Astrocyte (in vitro differentiated cells and primary cell): ENCODE data around the gene TRIO. TPM values are rescaled to one million over a fixed set of nuclear protein-coding genes. Genes with fewer than 3 reads are reported as not detected.
A peak's percentile ranks its signal among the peaks of the same experiment; 100 is the strongest.

Experiments used
- DNase-seq: peaks from one replicate; pipeline ENCODE4 v3.0.0-alpha.2; 2010; ENCODE audit warnings: low read depth
- FAIRE-seq: peaks from 2 replicates; lab custom pipeline; 2011; peaks lifted over from hg19 to GRCh38; lab: Jason Lieb, UNC
- H2AFZ ChIP-seq: 2 replicates; pipeline ENCODE4 v1.6.0; 2012; ENCODE audit warnings: low read depth, low read length, inconsistent platforms
- H3K27ac ChIP-seq: 2 replicates; pipeline ENCODE4 v1.5.1; 2011; ENCODE audit warnings: low read depth, low read length, inconsistent platforms
- H3K27me3 ChIP-seq: 2 replicates; pipeline ENCODE4 v1.6.0; 2011; ENCODE audit warnings: low read length, inconsistent platforms; ENCODE audit not compliant: insufficient read depth
- H3K36me3 ChIP-seq: 2 replicates; pipeline ENCODE4 v1.5.1; 2011; ENCODE audit warnings: low read length, inconsistent platforms; ENCODE audit not compliant: insufficient read depth
- H3K4me1 ChIP-seq: 2 replicates; pipeline ENCODE4 v1.5.1; 2011; ENCODE audit warnings: low read length, inconsistent platforms; ENCODE audit not compliant: insufficient read depth
- H3K4me2 ChIP-seq: 2 replicates; pipeline ENCODE4 v1.6.0; 2012; ENCODE audit warnings: low read length, inconsistent platforms
- H3K4me3 ChIP-seq: 2 replicates; pipeline ENCODE4 v1.5.1; 2011; ENCODE audit warnings: low read depth, mild to moderate bottlenecking, low read length, inconsistent platforms; ENCODE audit not compliant: insufficient read depth
- H3K79me2 ChIP-seq: 2 replicates; pipeline ENCODE4 v1.6.0; 2012; ENCODE audit warnings: mild to moderate bottlenecking, low read length, inconsistent platforms; ENCODE audit not compliant: insufficient read depth
- H3K9ac ChIP-seq: 2 replicates; pipeline ENCODE4 v1.6.0; 2012; ENCODE audit warnings: mild to moderate bottlenecking, low read length, inconsistent platforms
- H3K9me3 ChIP-seq: 2 replicates; pipeline ENCODE4 v1.5.1; 2012; ENCODE audit warnings: low read depth, mild to moderate bottlenecking, low read length, inconsistent platforms; ENCODE audit not compliant: insufficient read depth
- H4K20me1 ChIP-seq: 2 replicates; pipeline ENCODE4 v1.6.0; 2012; ENCODE audit warnings: low read length, inconsistent platforms; ENCODE audit not compliant: insufficient read depth
- H3K27ac Mint-ChIP-seq: one replicate; pipeline ENCODE4 v1.8.0; 2021; ENCODE audit warnings: mild to moderate bottlenecking, mixed read lengths; ENCODE audit not compliant: unreplicated experiment
- H3K27me3 Mint-ChIP-seq: one replicate; pipeline ENCODE4 v1.8.0; 2021; ENCODE audit warnings: low read depth, mixed read lengths; ENCODE audit not compliant: unreplicated experiment
- H3K36me3 Mint-ChIP-seq: one replicate; pipeline ENCODE4 v1.8.0; 2021; ENCODE audit warnings: low read depth, mixed read lengths; ENCODE audit not compliant: unreplicated experiment
- H3K4me1 Mint-ChIP-seq: one replicate; pipeline ENCODE4 v1.8.0; 2021; ENCODE audit warnings: low read depth, mixed read lengths; ENCODE audit not compliant: unreplicated experiment
- H3K4me3 Mint-ChIP-seq: one replicate; pipeline ENCODE4 v1.8.0; 2021; ENCODE audit warnings: mild to moderate bottlenecking, moderate library complexity, mixed read lengths; ENCODE audit not compliant: unreplicated experiment
- H3K9me3 Mint-ChIP-seq: one replicate; pipeline ENCODE4 v1.8.0; 2021; ENCODE audit warnings: mild to moderate bottlenecking, mixed read lengths; ENCODE audit not compliant: unreplicated experiment
- EZH2 ChIP-seq: IDR thresholded peaks from 2 replicates; pipeline ENCODE4 v1.6.1; 2012; ENCODE audit warnings: mild to moderate bottlenecking, low read length, inconsistent platforms; ENCODE audit not compliant: insufficient read depth
- total RNA-seq: library from RNA; stranded (reverse); gene quantifications from 2 replicates; pipeline ENCODE4 v1.2.1, GENCODE V29; 2021
- TF ChIP-seq, protein P1 (sequence below): IDR thresholded peaks from 2 replicates; pipeline ENCODE4 v1.5.1; 2011; ENCODE audit warnings: low read depth, mild to moderate bottlenecking, inconsistent platforms, low read length, moderate library complexity; ENCODE audit not compliant: insufficient read depth

The TRIO gene
- total RNA-seq, 1 donor from 2014 or later, result 347 TPM

DNA sequence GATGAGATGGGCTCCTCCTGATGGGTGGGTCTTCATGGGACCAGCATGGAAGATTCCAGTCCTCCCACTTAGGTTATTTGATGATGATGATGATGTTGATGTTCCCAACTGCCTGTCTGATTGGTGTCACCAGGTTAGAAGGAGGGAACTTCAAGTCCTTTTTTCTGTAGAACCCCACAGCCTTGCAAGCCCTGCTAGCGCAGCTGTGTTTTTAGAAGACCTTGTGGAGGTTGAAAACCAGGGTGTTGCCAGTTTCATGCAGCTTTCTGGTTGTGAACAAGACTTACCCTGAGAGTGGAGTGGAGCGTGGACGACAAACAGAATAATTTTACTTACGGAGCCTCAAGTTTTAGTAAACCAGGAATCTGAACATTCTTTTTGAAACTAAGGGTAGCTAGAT lies 83.0 kb downstream of the TRIO start:
- Mint-ChIP-seq H3K36me3 (peaks cover 23% of the 10 kb centered on the region), H3K9me3 (no peaks in the 10 kb centered on the region), H3K4me1 (peaks cover 78% of the 10 kb centered on the region), H3K27me3 (no peaks in the 10 kb centered on the region), H3K27ac (peak overlapping the region; percentile 23), H3K4me3 (no peak overlapping the region)
- H3K4me1 ChIP-seq, result peaks cover 21% of the 10 kb centered on the region
- no peak overlapping the region for H3K9ac ChIP-seq
- H3K4me2 ChIP-seq, result no peak overlapping the region
- no peak for FAIRE-seq
- no peak overlapping the region for H2AFZ ChIP-seq
- no peaks in the 10 kb centered on the region for H3K27me3 ChIP-seq
- H3K36me3 ChIP-seq, result peaks cover 21% of the 10 kb centered on the region
- H3K4me3 ChIP-seq, result no peak overlapping the region
- DNase-seq, result no peak
- TF ChIP-seq, protein P1, sequence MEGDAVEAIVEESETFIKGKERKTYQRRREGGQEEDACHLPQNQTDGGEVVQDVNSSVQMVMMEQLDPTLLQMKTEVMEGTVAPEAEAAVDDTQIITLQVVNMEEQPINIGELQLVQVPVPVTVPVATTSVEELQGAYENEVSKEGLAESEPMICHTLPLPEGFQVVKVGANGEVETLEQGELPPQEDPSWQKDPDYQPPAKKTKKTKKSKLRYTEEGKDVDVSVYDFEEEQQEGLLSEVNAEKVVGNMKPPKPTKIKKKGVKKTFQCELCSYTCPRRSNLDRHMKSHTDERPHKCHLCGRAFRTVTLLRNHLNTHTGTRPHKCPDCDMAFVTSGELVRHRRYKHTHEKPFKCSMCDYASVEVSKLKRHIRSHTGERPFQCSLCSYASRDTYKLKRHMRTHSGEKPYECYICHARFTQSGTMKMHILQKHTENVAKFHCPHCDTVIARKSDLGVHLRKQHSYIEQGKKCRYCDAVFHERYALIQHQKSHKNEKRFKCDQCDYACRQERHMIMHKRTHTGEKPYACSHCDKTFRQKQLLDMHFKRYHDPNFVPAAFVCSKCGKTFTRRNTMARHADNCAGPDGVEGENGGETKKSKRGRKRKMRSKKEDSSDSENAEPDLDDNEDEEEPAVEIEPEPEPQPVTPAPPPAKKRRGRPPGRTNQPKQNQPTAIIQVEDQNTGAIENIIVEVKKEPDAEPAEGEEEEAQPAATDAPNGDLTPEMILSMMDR, result no peak
- TF ChIP-seq EZH2, result no peak
- H4K20me1 ChIP-seq, result peaks cover 93% of the 10 kb centered on the region
- peaks cover 100% of the 10 kb centered on the region for H3K79me2 ChIP-seq
- H3K9me3 ChIP-seq, result no peaks in the 10 kb centered on the region
- no peak overlapping the region for H3K27ac ChIP-seq

DNA sequence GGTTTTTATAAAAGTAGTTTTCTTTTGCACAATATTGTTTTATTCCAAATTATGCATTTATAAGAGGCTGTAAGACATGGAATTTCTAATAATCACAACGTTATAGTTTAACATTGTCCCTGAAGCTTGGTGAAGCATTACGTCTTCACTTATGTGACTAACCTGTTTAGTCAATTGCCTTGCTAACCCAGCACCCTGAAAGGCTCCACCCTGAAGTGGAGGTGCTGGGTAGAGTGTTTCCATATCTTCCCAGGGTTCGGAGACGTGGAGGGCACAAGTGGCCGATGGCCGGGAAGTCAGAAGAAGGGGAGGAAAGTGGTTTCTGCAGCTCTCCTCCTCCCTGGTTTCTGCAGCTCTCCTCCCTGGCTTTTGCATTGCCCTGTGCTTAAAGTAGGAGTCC lies 83.4 kb downstream of the TRIO start:
- Mint-ChIP-seq H3K4me3 (no peak overlapping the region), H3K4me1 (peaks cover 78% of the 10 kb centered on the region), H3K27ac (no peak overlapping the region), H3K27me3 (no peaks in the 10 kb centered on the region), H3K36me3 (peaks cover 19% of the 10 kb centered on the region), H3K9me3 (no peaks in the 10 kb centered on the region)
- no peak overlapping the region for H3K4me2 ChIP-seq
- H3K27me3 ChIP-seq, result no peaks in the 10 kb centered on the region
- no peak overlapping the region for H3K9ac ChIP-seq
- H3K4me1 ChIP-seq, result peaks cover 24% of the 10 kb centered on the region
- no peaks in the 10 kb centered on the region for H3K9me3 ChIP-seq
- H4K20me1 ChIP-seq, result peaks cover 93% of the 10 kb centered on the region
- DNase-seq (no peak), FAIRE-seq (no peak)
- no peak overlapping the region for H2AFZ ChIP-seq
- peaks cover 100% of the 10 kb centered on the region for H3K79me2 ChIP-seq
- TF ChIP-seq, protein P1, result no peak
- no peak for TF ChIP-seq EZH2
- H3K4me3 ChIP-seq, result no peak overlapping the region
- peaks cover 17% of the 10 kb centered on the region for H3K36me3 ChIP-seq
- H3K27ac ChIP-seq, result peak overlapping the region; percentile 2

DNA sequence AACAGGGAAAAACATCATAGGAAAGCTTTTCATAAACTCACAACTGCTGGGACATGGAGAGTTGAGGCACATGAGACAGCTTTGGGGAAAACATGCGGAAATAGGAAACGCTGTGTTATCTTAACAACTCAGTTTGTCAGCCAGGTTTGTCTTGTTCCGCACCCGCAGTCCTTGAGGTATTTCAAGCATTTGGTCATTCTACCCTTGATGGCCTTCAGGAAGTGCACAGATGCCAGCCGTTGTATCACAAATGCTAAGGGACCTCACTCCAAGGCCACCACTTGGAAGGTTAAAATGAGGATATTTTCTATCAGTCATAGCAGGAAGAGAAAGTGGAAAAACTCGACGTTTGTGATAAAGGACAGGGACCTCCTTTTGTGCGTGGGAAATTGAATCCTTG lies 83.8 kb downstream of the TRIO start:
- Histone ChIP-seq H3K27me3 (no peaks in the 10 kb centered on the region), H3K4me2 (no peak overlapping the region), H3K4me1 (peaks cover 24% of the 10 kb centered on the region), H2AFZ (no peak overlapping the region), H3K9me3 (no peaks in the 10 kb centered on the region), H4K20me1 (peaks cover 94% of the 10 kb centered on the region), H3K79me2 (peaks cover 100% of the 10 kb centered on the region), H3K4me3 (no peak overlapping the region), H3K27ac (peak overlapping the region; percentile 2), H3K36me3 (peaks cover 15% of the 10 kb centered on the region), H3K9ac (no peak overlapping the region)
- peaks cover 80% of the 10 kb centered on the region for H3K4me1 Mint-ChIP-seq
- DNase-seq (no peak), FAIRE-seq (no peak)
- TF ChIP-seq, protein P1, result no peak
- no peak for TF ChIP-seq EZH2
- peaks cover 15% of the 10 kb centered on the region for H3K36me3 Mint-ChIP-seq
- no peaks in the 10 kb centered on the region for H3K27me3 Mint-ChIP-seq
- no peak overlapping the region for H3K4me3 Mint-ChIP-seq
- no peak overlapping the region for H3K27ac Mint-ChIP-seq
- H3K9me3 Mint-ChIP-seq, result no peaks in the 10 kb centered on the region
